Calu3 (cell line): ENCODE results near the gene XRN1. TPM values are rescaled to one million over a fixed set of nuclear protein-coding genes. Genes with fewer than 3 reads are reported as not detected.

ENCODE experiments used
- BruUV-seq: library from RNA; stranded (reverse); fragments of 400-500 nt; replicated peaks from 2 replicates; lab custom pipeline; 2021; lab: Mats Ljungman, UMichigan
- CTCF ChIA-PET: fragments of 300-600 bp; sonication (Branson Sonifier 250); formaldehyde crosslinking; loops from one replicate; lab custom pipeline; 2022; ENCODE audit warnings: antibody characterized with exemption; lab: Charles Lee
- DNase-seq: peaks from one replicate; pipeline ENCODE4 v3.0.0; 2022
- H3K27ac Mint-ChIP-seq: one replicate; pipeline ENCODE4 v1.8.0; 2022; ENCODE audit warnings: mixed read lengths; ENCODE audit not compliant: unreplicated experiment
- H3K27me3 Mint-ChIP-seq: one replicate; pipeline ENCODE4 v1.8.0; 2022; ENCODE audit warnings: mixed read lengths; ENCODE audit not compliant: unreplicated experiment
- H3K36me3 Mint-ChIP-seq: one replicate; pipeline ENCODE4 v1.8.0; 2022; ENCODE audit warnings: mild to moderate bottlenecking, moderate library complexity, mixed read lengths; ENCODE audit not compliant: insufficient read depth, unreplicated experiment
- H3K4me1 Mint-ChIP-seq: one replicate; pipeline ENCODE4 v1.8.0; 2022; ENCODE audit warnings: mild to moderate bottlenecking, low read depth, mixed read lengths; ENCODE audit not compliant: unreplicated experiment
- H3K4me3 Mint-ChIP-seq: one replicate; pipeline ENCODE4 v1.8.0; 2022; ENCODE audit warnings: mild to moderate bottlenecking, low read depth, moderate library complexity, mixed read lengths; ENCODE audit not compliant: unreplicated experiment
- H3K9me3 Mint-ChIP-seq: one replicate; pipeline ENCODE4 v1.8.0; 2022; ENCODE audit warnings: low read depth, mixed read lengths; ENCODE audit not compliant: unreplicated experiment
- intact Hi-C: fragments of 100-400 bp; cut with micrococcal nuclease; formaldehyde crosslinking; loops from one replicate; pipeline ENCODE4 v1.10.0; 2022; ENCODE audit not compliant: unreplicated experiment
- total RNA-seq: library from RNA; stranded (reverse); gene quantifications from 2 replicates; pipeline ENCODE4 v1.2.3, GENCODE V29; 2022
- TF ChIP-seq, protein P1 (sequence below): fragments of 200-600 bp; IDR thresholded peaks from one replicate; pipeline ENCODE4 v1.8.0; 2022; ENCODE audit warnings: antibody characterized with exemption; ENCODE audit not compliant: unreplicated experiment

XRN1 gene
- total RNA-seq, 1 experiment from 2014 or later: 59.7 TPM

GRCh38 chr3:142256712-142257333 lies 191.0 kb downstream of the XRN1 start:
- BruUV-seq: no TSS peak
- no peak overlapping the region for H3K4me3 Mint-ChIP-seq
- H3K9me3 Mint-ChIP-seq: no peaks in the 10 kb centered on the region
- no peaks in the 10 kb centered on the region for H3K4me1 Mint-ChIP-seq
- intact Hi-C loops: no loop called here
- TF ChIP-seq, protein P1, sequence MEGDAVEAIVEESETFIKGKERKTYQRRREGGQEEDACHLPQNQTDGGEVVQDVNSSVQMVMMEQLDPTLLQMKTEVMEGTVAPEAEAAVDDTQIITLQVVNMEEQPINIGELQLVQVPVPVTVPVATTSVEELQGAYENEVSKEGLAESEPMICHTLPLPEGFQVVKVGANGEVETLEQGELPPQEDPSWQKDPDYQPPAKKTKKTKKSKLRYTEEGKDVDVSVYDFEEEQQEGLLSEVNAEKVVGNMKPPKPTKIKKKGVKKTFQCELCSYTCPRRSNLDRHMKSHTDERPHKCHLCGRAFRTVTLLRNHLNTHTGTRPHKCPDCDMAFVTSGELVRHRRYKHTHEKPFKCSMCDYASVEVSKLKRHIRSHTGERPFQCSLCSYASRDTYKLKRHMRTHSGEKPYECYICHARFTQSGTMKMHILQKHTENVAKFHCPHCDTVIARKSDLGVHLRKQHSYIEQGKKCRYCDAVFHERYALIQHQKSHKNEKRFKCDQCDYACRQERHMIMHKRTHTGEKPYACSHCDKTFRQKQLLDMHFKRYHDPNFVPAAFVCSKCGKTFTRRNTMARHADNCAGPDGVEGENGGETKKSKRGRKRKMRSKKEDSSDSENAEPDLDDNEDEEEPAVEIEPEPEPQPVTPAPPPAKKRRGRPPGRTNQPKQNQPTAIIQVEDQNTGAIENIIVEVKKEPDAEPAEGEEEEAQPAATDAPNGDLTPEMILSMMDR: no peak
- CTCF ChIA-PET: no interaction called here
- H3K36me3 Mint-ChIP-seq: no peaks in the 10 kb centered on the region
- no peaks in the 10 kb centered on the region for H3K27me3 Mint-ChIP-seq
- no peak for DNase-seq
- no peak overlapping the region for H3K27ac Mint-ChIP-seq

Other genes with a start within 250 kb of the XRN1 start
- gene GK5, start 222.5 kb downstream of the XRN1 start, total RNA-seq: 48.6 and 52.6 TPM in 2 replicates
- gene ATR, start 130.7 kb upstream of the XRN1 start, total RNA-seq: 58.1 and 70.5 TPM in 2 replicates
- 155 and 165 TPM in 2 replicates for gene PLS1, start 148.4 kb upstream of the XRN1 start, total RNA-seq